Measurements from ENCODE around the gene PEX5L.

GRCh38 chr3:180011927-180012326 is 24.8 kb downstream of the PEX5L start:
- TF ChIP-seq CTCF (IDR thresholded peaks at IDR 0.05) (no peak), POLR2A (IDR thresholded peaks at IDR 0.05) (no peak)

All from prostate gland (tissue), 2 donors.